K562 (cell line): ENCODE data around the gene HTT-AS. TPM values are rescaled to one million over a fixed set of nuclear protein-coding genes. Genes with fewer than 3 reads are reported as not detected.
A peak's percentile ranks its signal among the peaks of the same experiment; 100 is the strongest.

ENCODE experiments used
- ATAC-seq: fragments of 200-7000 bp; cut with Tn5 transposase; 3 replicates; pipeline ENCODE4 v1.9.1; 2020; ENCODE audit warnings: moderate library complexity
- BruUV-seq: library from RNA; stranded (reverse); fragments of 400-500 nt; replicated peaks from 2 replicates; lab custom pipeline; 2021; lab: Mats Ljungman, UMichigan
- CTCF ChIA-PET: fragments of 300-600 bp; formaldehyde crosslinking; extraction: SDS; loops from one replicate; lab custom pipeline; 2021; ENCODE audit warnings: low intra/inter-chr PET ratio; lab: Yijun Ruan, JAX
- POLR2A ChIA-PET: fragments of 300-600, 350-650 bp; sonication (Branson Sonifier 250); formaldehyde crosslinking; extraction: SDS; loops from one replicate; lab custom pipeline; 2021; ENCODE audit warnings: antibody characterized with exemption, inconsistent platforms; lab: Yijun Ruan, JAX
- DNase-seq, 4 experiments: peaks; one replicate each; pipeline versions ENCODE4 v3.0.0 to v3.0.0-alpha.2; 2011 to 2018; ENCODE audit warnings: low spot score in 3 of 4, mixed read lengths in 3 of 4; ENCODE audit errors: extremely low read depth in 1 of 4
- FAIRE-seq: peaks from 2 replicates; lab custom pipeline; 2011; peaks lifted over from hg19 to GRCh38; lab: Jason Lieb, UNC
- H2AFZ ChIP-seq: 2 replicates; pipeline ENCODE4 v1.6.0; 2011; ENCODE audit warnings: low read depth, low read length, control low read depth, inconsistent platforms
- H3K27ac ChIP-seq: fragments of 200-600 bp; 3 replicates; pipeline ENCODE4 v1.8.0; 2011; ENCODE audit warnings: low read depth, mild to moderate bottlenecking, control low read depth, inconsistent platforms, low read length, moderate library complexity, mixed read lengths; ENCODE audit errors: extremely low read depth
- H3K27me3 ChIP-seq, 2 experiments: fragments of 300-600 bp in 1 of 2; 2 replicates in 1 of 2; 3 replicates in 1 of 2; pipeline versions ENCODE4 v1.6.0 to v1.8.0; 2011; ENCODE audit warnings: inconsistent platforms in 2 of 2, low read length in 2 of 2, mild to moderate bottlenecking in 1 of 2, mixed read lengths in 1 of 2, moderate library complexity in 1 of 2; ENCODE audit not compliant: control insufficient read depth in 2 of 2, insufficient read depth in 2 of 2
- H3K36me3 ChIP-seq: fragments of 300-600 bp; 3 replicates; pipeline ENCODE4 v1.8.0; 2011; ENCODE audit warnings: mild to moderate bottlenecking, low read length, inconsistent platforms; ENCODE audit not compliant: control insufficient read depth, insufficient read depth
- H3K4me1 ChIP-seq, 2 experiments: fragments of 200-600 bp in 1 of 2; replicated peaks in 1 of 2; 2 replicates in 1 of 2; 3 replicates in 1 of 2; pipeline versions ENCODE4 v1.5.1 to v1.8.0; 2011; ENCODE audit warnings: inconsistent platforms in 2 of 2, low read length in 2 of 2, mild to moderate bottlenecking in 1 of 2, mixed read lengths in 1 of 2, moderate library complexity in 1 of 2; ENCODE audit not compliant: control insufficient read depth in 2 of 2, insufficient read depth in 2 of 2
- H3K4me2 ChIP-seq: 2 replicates; pipeline ENCODE4 v1.6.1; 2011; ENCODE audit warnings: low read length, control low read depth, inconsistent platforms, mixed read lengths; ENCODE audit not compliant: insufficient read depth
- H3K4me3 ChIP-seq: fragments of 200-600 bp; sonication (generic), shearing (Covaris generic); 2 replicates; pipeline ENCODE4 v1.5.1; 2016; ENCODE audit warnings: control low read depth, inconsistent platforms
- H3K79me2 ChIP-seq: fragments of 200-600 bp; 3 replicates; pipeline ENCODE4 v1.8.0; 2011; ENCODE audit warnings: low read length, inconsistent platforms; ENCODE audit not compliant: control insufficient read depth, insufficient read depth
- H3K9ac ChIP-seq, 2 experiments: 2 replicates each; pipeline versions ENCODE4 v1.6.0 to v1.6.1; 2011; ENCODE audit warnings: low read depth in 2 of 2, low read length in 2 of 2, control low read depth in 1 of 2, inconsistent platforms in 1 of 2, mild to moderate bottlenecking in 1 of 2, mixed read lengths in 1 of 2; ENCODE audit not compliant: insufficient read depth in 1 of 2
- H3K9me1 ChIP-seq: one replicate; pipeline ENCODE4 v1.6.0; 2011; ENCODE audit warnings: inconsistent platforms, mild to moderate bottlenecking, low read length, moderate library complexity; ENCODE audit not compliant: control insufficient read depth, insufficient read depth
- H3K9me3 ChIP-seq: replicated peaks from 2 replicates; pipeline ENCODE4 v1.5.1; 2011; ENCODE audit warnings: low read depth, low read length, inconsistent platforms; ENCODE audit not compliant: control insufficient read depth, insufficient read depth
- H4K20me1 ChIP-seq: replicated peaks from 2 replicates; pipeline ENCODE4 v1.6.1; 2011; ENCODE audit warnings: low read length, inconsistent platforms, mixed read lengths; ENCODE audit not compliant: control insufficient read depth, insufficient read depth
- ATF4 ChIP-seq: fragments of 450-650 bp; formaldehyde crosslinking; IDR thresholded peaks from 2 replicates; pipeline ENCODE4 v1.4.0; 2022; ENCODE audit warnings: mild to moderate bottlenecking, moderate library complexity
- DMBX1 ChIP-seq: fragments of 250-450 bp; sonication (Bioruptor Pico); IDR thresholded peaks from 2 replicates; pipeline ENCODE4 v1.8.0; 2022; ENCODE audit warnings: inconsistent platforms, mild to moderate bottlenecking, moderate library complexity, borderline replicate concordance
- FOXP4 ChIP-seq: sonication (generic); formaldehyde crosslinking; IDR thresholded peaks from 2 replicates; pipeline ENCODE4 v1.8.0; 2022; ENCODE audit warnings: mild to moderate bottlenecking, missing genetic modification reagents, borderline replicate concordance
- GTF2B ChIP-seq: IDR thresholded peaks from 2 replicates; pipeline ENCODE4 v1.6.1; 2011; ENCODE audit not compliant: insufficient read length; ENCODE audit errors: extremely low read depth
- HMG20A ChIP-seq: fragments of 450-650 bp; formaldehyde crosslinking; conservative IDR thresholded peaks from 2 replicates; pipeline ENCODE4 v1.4.0; 2020; ENCODE audit warnings: mild to moderate bottlenecking, mixed read lengths
- ILK ChIP-seq: fragments of 450-650 bp; IDR thresholded peaks from 2 replicates; pipeline ENCODE4 v1.6.1; 2016; ENCODE audit warnings: missing genetic modification characterization, low read depth, mild to moderate bottlenecking, missing compliant biosample characterization, moderate library complexity, borderline replicate concordance
- MAX ChIP-seq: sonication (generic); formaldehyde crosslinking; IDR thresholded peaks from 2 replicates; pipeline ENCODE4 v1.9.0; 2022; ENCODE audit warnings: mild to moderate bottlenecking, missing genetic modification reagents
- MCM7 ChIP-seq, 2 experiments: fragments of 450-650 bp; IDR thresholded peaks; 2 replicates each; pipeline ENCODE4 v1.6.1; 2016 to 2018
- MLLT1 ChIP-seq, 2 experiments: fragments of 450-650 bp; IDR thresholded peaks; 2 replicates each; pipeline ENCODE4 v1.6.1; 2016
- POLR2AphosphoS2 ChIP-seq: IDR thresholded peaks from 2 replicates; pipeline ENCODE4 v1.6.1; 2012; ENCODE audit warnings: low read length, improper control_type of control experiment
- SIX5 ChIP-seq, 2 experiments: IDR thresholded peaks; 2 replicates each; pipeline ENCODE4 v1.6.1; 2011; ENCODE audit warnings: low read length in 2 of 2, borderline replicate concordance in 1 of 2, low read depth in 1 of 2, mild to moderate bottlenecking in 1 of 2, moderate library complexity in 1 of 2; ENCODE audit not compliant: insufficient read depth in 1 of 2
- XRCC5 ChIP-seq: fragments of 200-400 bp; formaldehyde crosslinking; IDR thresholded peaks from 2 replicates; pipeline ENCODE4 v1.6.1; 2017; ENCODE audit warnings: low read depth, mild to moderate bottlenecking, low read length
- ZC3H11A ChIP-seq: IDR thresholded peaks from 2 replicates; pipeline ENCODE4 v1.6.1; 2012; ENCODE audit warnings: low read depth, low read length, improper control_type of control experiment
- ZNF165 ChIP-seq: fragments of 250-450 bp; sonication (Bioruptor Pico); IDR thresholded peaks from 2 replicates; pipeline ENCODE4 v1.4.0; 2020; ENCODE audit warnings: borderline replicate concordance
- ZNF431 ChIP-seq: sonication (generic); formaldehyde crosslinking; IDR thresholded peaks from 2 replicates; pipeline ENCODE4 v1.8.0; 2022; ENCODE audit warnings: mild to moderate bottlenecking, missing genetic modification reagents
- ZNF76 ChIP-seq: fragments of 250-450 bp; sonication (Bioruptor Pico); IDR thresholded peaks from 2 replicates; pipeline ENCODE4 v1.4.0; 2020; ENCODE audit warnings: mild to moderate bottlenecking, moderate library complexity, borderline replicate concordance
- ZSCAN29 ChIP-seq: fragments of 450-650 bp; IDR thresholded peaks from 2 replicates; pipeline ENCODE4 v1.6.1; 2017
- WGBS: fragments of 100-300 bp; shearing (Covaris generic); methylation state at CpG from one replicate; pipeline ENCODE4 v1.1.6; 2016; ENCODE audit warnings: low coverage, mixed read lengths; ENCODE audit not compliant: insufficient coverage; ENCODE audit errors: missing lambda C conversion rate; 5-methylcytosine and 5-hydroxymethylcytosine counted together
- in situ Hi-C: fragments of 300-500 bp; cut with MboI; formaldehyde crosslinking; loops from 4 replicates; pipeline ENCODE4 v1.15.0; 2018; ENCODE audit warnings: inconsistent platforms, mixed read lengths
- intact Hi-C: fragments of 100-400 bp; cut with micrococcal nuclease; formaldehyde crosslinking; loops from 2 replicates; pipeline ENCODE4 v1.14.2; 2022
- polyA plus RNA-seq, 8 experiments: library from polyadenylated mRNA; depleted of rRNA in 4 of 8; stranded (reverse) in 5 of 8; unstranded in 3 of 8; fragments of >200 nt; fragmentation: Nextera tagmentation in 2 of 8; fragmentation: Illumina TruSeq in 1 of 8; extraction: Ambion mirVana in 2 of 8; extraction: Trizol in 1 of 8; gene quantifications; 2 replicates each; pipeline versions ENCODE4 v1.2.1 to v1.2.3, GENCODE V29; 2011 to 2014; ENCODE audit warnings: inconsistent platforms in 1 of 8, missing spikeins in 1 of 8
- total RNA-seq, 7 experiments: library from RNA; depleted of rRNA in 6 of 7; stranded (reverse); fragments of >200 nt in 6 of 7; fragmentation: Illumina TruSeq in 2 of 7; extraction: Trizol in 2 of 7; gene quantifications; 2 replicates each; pipeline versions ENCODE4 v1.2.1 to v1.2.3, GENCODE V29; 2011 to 2021; ENCODE audit warnings: low replicate concordance in 1 of 7

HTT-AS gene
- total and polyA plus RNA-seq, 9 of the 15 experiments (the other 6 are each of a cell fraction or from before 2014, with no cell fraction given), result not detected

GRCh38 chr4:3077796-3078195 lies 3.5 kb upstream of the HTT-AS start (continued):
- no peak for TF ChIP-seq MLLT1 (IDR thresholded peaks at IDR 0.05)
- no peak for TF ChIP-seq HMG20A (CRISPR knock-in tag)
- no peak for TF ChIP-seq FOXP4 (CRISPR knock-in tag)
- TF ChIP-seq ZSCAN29, result no peak
- no peak for TF ChIP-seq ZNF165 (CRISPR knock-in tag)
- TF ChIP-seq ZNF76 (CRISPR knock-in tag), result no peak

- ATAC-seq, result no peak
- Histone ChIP-seq H3K36me3 (no peaks in the 10 kb centered on the region), H3K9me3 (no peaks in the 10 kb centered on the region), H3K4me1 (peaks cover 19 to 27% of the 10 kb centered on the region in 2 experiments), H3K27ac (peak overlapping the region; percentile 49; the same call in 2 of the 3 replicates), H3K27me3 (0 out of 5 replicates have a peak, but pooled peaks cover 0 to 6% of the 10 kb centered on the region in 2 experiments), H3K4me3 (peak overlapping the region; percentile 72), H2AFZ (no peak overlapping the region), H3K4me2 (peak overlapping the region; percentile 85), H4K20me1 (peaks cover 19% of the 10 kb centered on the region), H3K79me2 (peaks cover 32% of the 10 kb centered on the region), H3K9me1 (no peaks in the 10 kb centered on the region), H3K9ac (peak overlapping the region in 1 of 2 experiments; percentile 51; a peak in 2 of 4 replicates)
- WGBS, result 5% methylated on average over 8 of the region's 8 CpGs
- peak; percentile 29 for FAIRE-seq
- intact Hi-C loops, result no loop called here
- CTCF ChIA-PET, result no interaction called here
- no TSS peak for BruUV-seq
- DNase-seq, result peak in 1 of 4 experiments; percentile 63
- in situ Hi-C loops, result no loop called here
- POLR2A ChIA-PET, result no interaction called here
- TF ChIP-seq ILK (tag), result no peak
- TF ChIP-seq ZC3H11A, result no peak
- TF ChIP-seq GTF2B, result no peak
- TF ChIP-seq DMBX1 (CRISPR knock-in tag), result no peak
- TF ChIP-seq ZNF431 (CRISPR knock-in tag), result no peak
- no peak for TF ChIP-seq ATF4 (CRISPR knock-in tag)
- TF ChIP-seq POLR2AphosphoS2, result no peak
- TF ChIP-seq SIX5 (IDR thresholded peaks at IDR 0.05; ENCODE audit: borderline replicate concordance in 1 of 2, insufficient read depth in 1 of 2, low read depth in 1 of 2, low read length in 2 of 2), result no peak
- TF ChIP-seq MCM7 (IDR thresholded peaks at IDR 0.05), result no peak
- TF ChIP-seq XRCC5, result no peak
- TF ChIP-seq MAX (CRISPR knock-in tag), result no peak
Observed at GRCh38 chr4:3075652-3075981, 1.3 kb upstream of the HTT-AS start.
